Dermis lymphatic vessel endothelial cell (primary cell): ENCODE measurements around the gene CAMK2N1. TPM values are rescaled to one million over a fixed set of nuclear protein-coding genes. Genes with fewer than 3 reads are reported as not detected.

ENCODE experiments used
- total RNA-seq: library from RNA; depleted of rRNA; stranded (reverse); fragments of >200 nt; gene quantifications from 2 replicates; pipeline ENCODE4 v1.2.1, GENCODE V29; 2014

CAMK2N1 gene
- 0.33 and 0.60 TPM in 2 replicates for total RNA-seq

DNA sequence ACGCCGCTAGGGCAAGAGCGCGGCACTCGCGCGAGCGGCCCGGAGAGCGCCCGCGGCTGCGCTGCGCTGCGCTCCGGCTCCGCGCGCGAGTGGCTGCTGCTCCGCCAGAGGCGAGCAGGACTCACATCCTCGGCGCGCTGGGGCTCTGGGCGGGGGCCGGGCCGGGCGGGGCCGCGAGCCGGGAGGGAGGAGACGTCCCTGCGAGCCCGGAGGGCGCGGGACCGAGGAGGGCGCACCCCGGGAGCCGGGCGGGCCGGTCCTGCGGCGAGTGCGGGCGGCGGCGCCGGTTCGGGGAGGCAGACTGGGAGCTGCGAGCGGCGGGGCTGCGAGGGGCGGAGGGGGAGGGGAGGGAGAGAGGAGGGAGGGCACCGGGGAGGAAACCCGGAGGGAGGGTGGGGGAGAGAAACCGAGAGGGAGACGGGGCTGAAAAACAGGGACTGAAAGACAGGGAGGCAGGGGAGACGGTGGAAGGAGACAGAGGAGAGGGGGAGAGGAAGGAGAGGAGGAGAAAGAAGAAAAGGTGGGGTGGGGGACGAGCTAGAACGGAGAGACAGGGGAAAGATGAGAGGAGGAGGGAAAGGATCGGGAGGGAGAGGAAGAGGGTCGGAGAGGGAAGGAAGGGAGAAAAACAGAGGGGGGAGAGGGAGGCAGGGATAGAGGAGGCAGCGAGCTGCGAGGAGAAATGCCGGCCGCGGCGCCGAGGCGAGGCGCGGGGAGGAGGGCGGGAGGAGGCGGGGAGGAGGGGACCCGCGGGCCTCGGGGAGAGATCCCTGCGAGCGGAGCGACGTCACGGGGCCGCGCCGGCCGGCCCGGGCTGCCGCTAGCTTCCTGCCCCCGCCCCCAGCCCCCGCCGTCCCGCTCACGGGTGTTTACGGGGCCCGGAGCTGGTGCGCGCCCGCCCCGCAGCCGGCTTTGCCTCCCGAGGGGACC lies at the start of gene CAMK2N1:
TSS of gene CAMK2N1 (minus strand) at position 684 of the 930 bp plus-strand sequence. CDS start 831 bp downstream, outside the sequence.

DNA sequence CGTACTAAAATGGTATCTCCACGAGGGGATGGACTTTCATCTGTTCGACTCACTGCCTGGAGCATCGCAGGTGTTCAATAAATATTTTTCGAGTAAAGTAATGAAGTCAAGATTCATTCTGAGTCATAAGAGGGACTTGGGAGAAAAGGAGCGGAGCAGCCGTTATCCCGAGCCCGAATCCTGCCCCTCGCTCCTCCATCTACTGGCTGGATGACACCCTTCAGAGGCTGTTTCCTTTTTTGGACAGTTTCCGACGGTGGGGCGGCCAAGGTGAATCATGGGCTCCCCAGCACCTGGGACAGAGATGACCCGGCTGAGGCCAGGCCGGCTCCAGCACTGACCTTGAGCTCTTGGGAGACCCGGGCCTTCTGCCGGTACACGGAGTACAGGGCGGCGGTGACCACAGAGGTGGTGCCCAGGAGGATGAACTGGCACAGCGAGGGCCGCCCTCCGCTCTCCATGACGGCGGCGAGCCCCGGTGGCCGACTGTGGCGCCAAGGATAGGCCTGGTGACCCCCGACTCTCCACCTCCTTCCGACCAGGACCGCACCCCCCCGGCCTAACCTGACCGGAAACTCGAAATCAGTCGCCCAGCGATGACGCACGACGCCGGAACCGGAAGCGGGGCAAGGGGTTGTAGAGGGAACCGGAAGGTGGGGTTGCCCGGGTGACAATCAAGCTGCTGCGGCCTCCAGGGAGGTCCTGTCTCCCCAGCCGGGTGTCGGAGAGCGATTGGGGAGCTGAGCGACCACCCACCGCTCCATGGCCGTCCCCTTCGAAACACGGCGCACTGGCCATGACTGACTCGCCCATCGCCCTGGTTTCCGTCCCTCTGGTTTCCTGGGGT lies 21.8 kb upstream of the CAMK2N1 start, which contains the start of gene MUL1:
TSS of gene MUL1 (minus strand) at position 588 of the 847 bp plus-strand sequence. CDS start at position 461, 127 bp downstream.

Other genes starting within 250 kb of the CAMK2N1 start
- gene VWA5B1, start 195.3 kb downstream of the CAMK2N1 start, total RNA-seq = not detected in 2 replicates
- gene MUL1, start 21.9 kb upstream of the CAMK2N1 start, total RNA-seq = 22.2 and 28.0 TPM in 2 replicates
- not detected in 2 replicates for gene FAM43B, start 66.4 kb upstream of the CAMK2N1 start, total RNA-seq
- 0.43 and 0.95 TPM in 2 replicates for gene CDA, start 102.9 kb upstream of the CAMK2N1 start, total RNA-seq
- gene PINK1, start 147.2 kb upstream of the CAMK2N1 start, total RNA-seq = 79.5 and 96.4 TPM in 2 replicates
- gene DDOST, start 175.2 kb upstream of the CAMK2N1 start, total RNA-seq = 319 and 341 TPM in 2 replicates
- gene KIF17, start 231.8 kb upstream of the CAMK2N1 start, total RNA-seq = 23.4 and 24.5 TPM in 2 replicates
- gene SH2D5, start 246.5 kb upstream of the CAMK2N1 start, total RNA-seq = 0.11 and 0.17 TPM in 2 replicates